Lower lobe of right lung (tissue), 2 donors: ENCODE results near the gene SIM2. TPM values are rescaled to one million over a fixed set of nuclear protein-coding genes. Genes with fewer than 3 reads are reported as not detected.

Experiments used
- ATAC-seq, 2 donors: fragments of 200-7000 bp; cut with Tn5 transposase; one replicate each; pipeline ENCODE4 v1.9.1; 2020 to 2022; ENCODE audit warnings: mild to moderate bottlenecking in 2 of 2, moderate library complexity in 2 of 2
- DNase-seq: peaks from one replicate; pipeline ENCODE4 v3.0.0-alpha.2; 2020
- H3K27ac ChIP-seq: fragments of 200-600 bp; one replicate; pipeline ENCODE4 v1.8.0; 2022
- H3K27me3 ChIP-seq: fragments of 200-600 bp; one replicate; pipeline ENCODE4 v1.8.0; 2022; ENCODE audit warnings: low read depth
- H3K36me3 ChIP-seq: fragments of 200-600 bp; one replicate; pipeline ENCODE4 v1.8.0; 2022; ENCODE audit warnings: mild to moderate bottlenecking
- H3K4me1 ChIP-seq: fragments of 200-600 bp; one replicate; pipeline ENCODE4 v1.8.0; 2022
- H3K4me3 ChIP-seq: fragments of 200-600 bp; one replicate; pipeline ENCODE4 v1.8.0; 2022; ENCODE audit warnings: mild to moderate bottlenecking
- H3K9me3 ChIP-seq: fragments of 200-600 bp; one replicate; pipeline ENCODE4 v1.8.0; 2022
- intact Hi-C: fragments of 100-400 bp; cut with DNase I; formaldehyde crosslinking; loops from one replicate; pipeline ENCODE4 v1.11.0; 2022
- total RNA-seq: library from RNA; stranded (reverse); fragmentation: NEBNext Ultra II Directional; extraction: Animal tissue kit (Norgen Biotek cat#: 25700); gene quantifications from one replicate; pipeline ENCODE4 v1.2.1, GENCODE V29; 2021
- TF ChIP-seq, protein P1 (sequence below): fragments of 200-600 bp; IDR thresholded peaks from one replicate; pipeline ENCODE4 v1.8.0; 2022; ENCODE audit warnings: antibody characterized with exemption, mild to moderate bottlenecking
- donor health status: DM: no; HTN: yes; CAD: no; lungs with severe emphysema.

The SIM2 gene
- total RNA-seq, 1 donor from 2014 or later, result not detected

DNA sequence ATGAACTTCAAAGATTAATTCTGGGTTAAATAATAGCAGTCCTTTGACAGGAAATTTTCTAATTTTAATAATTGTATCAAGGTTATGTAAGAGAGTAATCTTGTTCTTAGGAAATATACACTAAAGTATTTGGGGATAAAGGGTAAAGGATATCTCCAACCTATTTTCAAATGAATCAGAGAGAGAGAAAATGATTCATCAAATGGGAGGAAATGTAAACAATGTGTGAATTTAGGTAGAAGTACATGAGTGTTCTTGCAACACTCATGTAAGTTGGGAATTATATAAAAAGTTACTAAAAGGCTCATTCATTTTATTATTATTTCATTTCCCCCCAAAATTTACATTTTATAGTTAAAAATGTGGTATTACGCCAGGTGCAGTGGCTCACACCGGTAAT lies 20.4 kb upstream of the SIM2 start:
- Histone ChIP-seq H3K36me3 (no peaks in the 10 kb centered on the region), H3K27ac (no peak overlapping the region), H3K27me3 (peaks cover 39% of the 10 kb centered on the region), H3K4me1 (no peaks in the 10 kb centered on the region), H3K4me3 (no peak overlapping the region), H3K9me3 (peaks cover 11% of the 10 kb centered on the region)
- no peak for ATAC-seq
- intact Hi-C loops, result no loop called here
- TF ChIP-seq, protein P1, sequence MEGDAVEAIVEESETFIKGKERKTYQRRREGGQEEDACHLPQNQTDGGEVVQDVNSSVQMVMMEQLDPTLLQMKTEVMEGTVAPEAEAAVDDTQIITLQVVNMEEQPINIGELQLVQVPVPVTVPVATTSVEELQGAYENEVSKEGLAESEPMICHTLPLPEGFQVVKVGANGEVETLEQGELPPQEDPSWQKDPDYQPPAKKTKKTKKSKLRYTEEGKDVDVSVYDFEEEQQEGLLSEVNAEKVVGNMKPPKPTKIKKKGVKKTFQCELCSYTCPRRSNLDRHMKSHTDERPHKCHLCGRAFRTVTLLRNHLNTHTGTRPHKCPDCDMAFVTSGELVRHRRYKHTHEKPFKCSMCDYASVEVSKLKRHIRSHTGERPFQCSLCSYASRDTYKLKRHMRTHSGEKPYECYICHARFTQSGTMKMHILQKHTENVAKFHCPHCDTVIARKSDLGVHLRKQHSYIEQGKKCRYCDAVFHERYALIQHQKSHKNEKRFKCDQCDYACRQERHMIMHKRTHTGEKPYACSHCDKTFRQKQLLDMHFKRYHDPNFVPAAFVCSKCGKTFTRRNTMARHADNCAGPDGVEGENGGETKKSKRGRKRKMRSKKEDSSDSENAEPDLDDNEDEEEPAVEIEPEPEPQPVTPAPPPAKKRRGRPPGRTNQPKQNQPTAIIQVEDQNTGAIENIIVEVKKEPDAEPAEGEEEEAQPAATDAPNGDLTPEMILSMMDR, result no peak
- no peak for DNase-seq

DNA sequence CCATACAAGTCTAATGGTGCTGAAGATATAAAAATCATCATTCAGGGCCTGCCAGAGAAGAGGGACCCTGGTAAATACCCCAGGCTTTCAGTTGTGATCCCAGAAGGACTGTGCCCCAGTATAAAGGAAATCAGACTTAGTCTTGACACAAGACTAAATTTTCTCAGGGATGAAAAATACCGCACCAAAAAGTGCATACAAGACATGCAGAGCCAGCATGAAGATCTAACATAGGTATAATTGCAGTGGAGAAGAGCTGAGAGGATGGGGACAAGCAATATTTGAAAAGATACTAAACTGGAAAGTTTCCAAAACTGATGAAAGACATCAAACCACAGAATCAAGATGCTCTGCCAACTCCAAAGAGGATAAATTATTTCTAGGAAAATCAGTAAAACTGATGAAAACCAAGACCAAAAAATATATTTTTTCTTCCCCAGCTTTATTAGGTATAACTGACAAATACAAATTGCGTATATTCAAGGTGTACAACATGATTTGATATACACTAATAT lies 17.7 kb upstream of the SIM2 start:
- ATAC-seq, result no peak
- no peaks in the 10 kb centered on the region for H3K4me1 ChIP-seq
- intact Hi-C loops, result no loop called here
- TF ChIP-seq, protein P1, result no peak
- no peak overlapping the region for H3K27ac ChIP-seq
- peaks cover 11% of the 10 kb centered on the region for H3K9me3 ChIP-seq
- no peak for DNase-seq
- no peak overlapping the region for H3K4me3 ChIP-seq
- no peaks in the 10 kb centered on the region for H3K36me3 ChIP-seq
- peaks cover 58% of the 10 kb centered on the region for H3K27me3 ChIP-seq

DNA sequence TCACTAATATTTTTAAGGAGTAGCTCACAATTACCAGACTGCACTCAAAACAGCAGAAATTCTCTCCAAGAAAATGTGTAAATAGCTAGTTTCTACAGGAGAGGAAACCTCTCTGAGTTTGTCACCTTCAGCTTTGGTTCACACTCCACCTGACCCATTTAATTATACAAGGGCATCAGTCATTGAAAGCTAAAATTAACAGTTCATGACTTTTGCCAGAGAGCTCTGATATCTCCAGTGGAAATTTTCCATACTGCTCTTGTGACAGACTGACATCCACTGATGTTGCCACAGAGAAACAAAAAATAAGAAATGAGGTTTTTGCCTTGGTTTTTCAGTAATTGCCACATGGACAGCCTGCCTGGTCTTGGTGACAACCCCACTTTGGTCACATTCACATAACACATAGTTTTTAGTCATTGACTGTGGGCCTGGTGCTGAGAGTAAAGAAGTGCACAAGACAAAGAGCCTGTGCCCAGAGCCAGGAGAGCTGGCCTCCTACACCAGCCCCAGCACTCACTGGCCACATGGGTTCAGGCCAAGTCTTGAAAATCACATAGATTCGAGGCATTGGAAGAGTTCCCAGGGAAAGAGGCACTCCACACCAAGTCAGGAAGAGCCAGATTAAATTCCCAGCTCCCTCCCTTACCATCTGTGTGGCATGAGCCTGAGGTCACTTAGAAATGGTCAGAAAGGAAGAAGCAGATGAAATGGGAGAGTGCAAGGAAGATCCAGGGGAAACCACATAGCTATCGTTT lies 13.8 kb upstream of the SIM2 start:
- ATAC-seq, result no peak
- intact Hi-C loops, result no loop called here
- Histone ChIP-seq H3K4me1 (no peaks in the 10 kb centered on the region), H3K27ac (no peak overlapping the region), H3K36me3 (no peaks in the 10 kb centered on the region), H3K4me3 (no peak overlapping the region), H3K27me3 (peaks cover 70% of the 10 kb centered on the region), H3K9me3 (peaks cover 11% of the 10 kb centered on the region)
- TF ChIP-seq, protein P1, result no peak
- no peak for DNase-seq

DNA sequence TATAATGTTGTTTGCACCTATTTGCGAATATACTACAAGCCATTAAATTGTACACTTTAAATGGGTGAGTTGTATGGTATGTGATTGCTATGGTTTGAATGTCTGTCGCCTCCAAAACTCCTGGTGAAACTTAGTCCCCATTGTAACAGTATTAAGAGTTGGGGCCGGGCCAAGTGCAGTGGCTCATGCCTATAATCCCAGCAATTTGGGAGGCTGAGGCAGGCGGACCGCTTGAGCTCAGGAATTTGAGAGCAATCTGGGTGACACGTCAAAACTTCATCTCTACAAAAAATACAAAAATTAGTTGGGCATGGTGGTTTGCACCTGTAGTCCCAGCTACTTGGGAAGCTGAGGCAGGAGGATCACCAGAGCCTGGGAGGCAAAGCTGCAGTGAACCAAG lies 12.0 kb upstream of the SIM2 start:
- no peak overlapping the region for H3K27ac ChIP-seq
- TF ChIP-seq, protein P1, result no peak
- peaks cover 85% of the 10 kb centered on the region for H3K27me3 ChIP-seq
- H3K36me3 ChIP-seq, result no peaks in the 10 kb centered on the region
- intact Hi-C loops, result no loop called here
- no peaks in the 10 kb centered on the region for H3K9me3 ChIP-seq
- ATAC-seq (no peak), DNase-seq (no peak)
- H3K4me1 ChIP-seq, result peaks cover under 1% of the 10 kb centered on the region
- no peak overlapping the region for H3K4me3 ChIP-seq

DNA sequence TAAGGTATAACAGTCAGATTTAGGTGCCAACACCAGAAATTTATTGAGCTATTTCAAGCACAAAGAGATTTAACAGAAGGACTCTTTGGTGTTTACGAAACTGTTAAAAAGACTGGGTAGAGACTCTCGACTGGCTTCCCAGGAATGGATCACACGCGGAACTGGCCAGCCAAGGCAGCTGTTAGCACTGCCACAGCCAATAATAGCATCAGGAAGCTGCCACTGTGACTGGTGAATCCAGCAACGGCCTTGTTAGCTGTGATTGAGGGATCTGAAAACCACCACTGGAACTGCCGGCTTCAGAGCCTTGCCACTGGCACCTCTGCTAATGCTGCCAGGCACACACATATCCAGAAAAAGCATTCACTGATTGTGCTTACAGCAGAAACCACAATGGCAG lies 10.6 kb upstream of the SIM2 start:
- DNase-seq, result no peak
- H3K36me3 ChIP-seq, result no peaks in the 10 kb centered on the region
- ATAC-seq, result no peak

More for the DNA sequence above, 10.6 kb upstream of the SIM2 start:
- Histone ChIP-seq H3K27ac (no peak overlapping the region), H3K4me3 (no peak overlapping the region), H3K4me1 (peaks cover 14% of the 10 kb centered on the region), H3K27me3 (peaks cover 93% of the 10 kb centered on the region), H3K9me3 (no peaks in the 10 kb centered on the region)
- intact Hi-C loops, result no loop called here
- TF ChIP-seq, protein P1, result no peak
